ENCODE measurements around the gene CYBC1.
"Not testable (repeated sequence)": the region's sequence is repeated elsewhere in the genome, so short reads cannot be mapped to it uniquely, and the experiment has no call there.

CYBC1 gene

DNA sequence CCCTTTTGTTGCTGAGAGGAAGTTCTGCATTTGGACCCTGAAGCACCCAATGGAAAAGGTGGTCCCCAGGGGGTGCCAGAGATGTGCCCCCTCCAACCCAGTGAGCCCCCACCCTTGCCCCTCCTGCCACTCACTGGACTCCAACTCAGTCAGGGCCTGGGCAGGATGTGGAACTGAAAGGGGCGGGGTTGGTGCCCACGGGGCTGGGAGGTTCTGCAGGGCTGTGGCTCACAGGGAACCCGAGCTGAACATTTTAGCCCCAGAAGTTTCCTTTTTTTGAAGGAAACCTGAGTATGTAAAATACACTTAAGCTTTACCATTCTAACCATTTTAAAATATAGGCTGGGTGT is 16.4 kb downstream of the CYBC1 start:
- DNase-seq (ENCODE audit: low spot score): no peak

DNA sequence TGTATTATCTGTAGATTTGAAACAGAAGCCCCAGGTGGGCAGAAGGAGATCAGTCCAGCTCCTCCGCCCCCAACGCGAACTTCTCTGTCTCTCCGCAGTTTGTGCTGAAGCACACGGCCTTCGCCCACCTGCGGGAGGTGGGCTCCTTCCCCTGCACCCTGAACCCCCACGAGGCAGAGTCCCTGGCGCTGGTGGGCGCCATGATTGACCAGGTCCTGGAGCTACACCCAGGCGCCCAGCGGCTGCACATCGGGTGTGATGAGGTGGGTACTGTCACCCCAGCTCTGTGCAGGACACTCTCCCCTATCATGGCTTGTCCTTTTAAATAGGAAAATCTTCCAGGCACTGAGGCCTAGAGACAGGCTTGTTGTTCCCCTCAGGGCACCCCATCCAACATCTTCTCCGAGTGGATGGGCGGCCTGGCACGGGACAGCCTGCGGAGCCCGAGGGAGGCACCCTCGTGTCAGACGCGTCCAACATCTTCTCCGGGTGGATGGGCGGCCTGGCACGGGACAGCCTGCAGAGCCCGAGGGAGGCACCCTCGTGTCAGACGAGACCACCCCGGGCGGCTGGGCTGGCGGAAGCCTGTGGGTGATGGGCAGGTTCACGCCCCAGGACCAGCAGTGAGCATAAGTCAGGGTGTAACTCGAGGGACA is 16.9 kb downstream of the CYBC1 start:
- DNase-seq (ENCODE audit: low spot score): no peak

DNA sequence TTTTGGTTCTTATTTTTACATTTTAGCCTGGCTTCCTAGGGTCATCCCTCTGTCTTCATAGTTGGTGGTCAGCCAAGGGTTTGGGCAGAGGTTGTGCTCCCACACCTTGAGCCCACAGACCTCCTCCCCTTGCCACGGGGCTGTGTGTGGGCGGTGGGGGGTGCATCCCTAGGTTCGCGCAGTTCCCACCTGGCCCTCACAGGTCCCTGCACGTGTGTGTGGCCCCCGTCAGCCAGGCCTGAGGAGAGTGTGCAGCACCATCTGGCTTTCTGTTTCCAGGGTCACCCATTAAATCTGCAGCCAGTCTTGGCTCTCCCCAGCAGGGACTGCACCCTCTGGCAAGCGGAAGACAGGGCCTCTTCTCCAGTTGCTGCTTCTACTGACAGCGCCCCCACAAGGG is 18.5 kb downstream of the CYBC1 start:
- no peak for DNase-seq (ENCODE audit: low spot score)

DNA sequence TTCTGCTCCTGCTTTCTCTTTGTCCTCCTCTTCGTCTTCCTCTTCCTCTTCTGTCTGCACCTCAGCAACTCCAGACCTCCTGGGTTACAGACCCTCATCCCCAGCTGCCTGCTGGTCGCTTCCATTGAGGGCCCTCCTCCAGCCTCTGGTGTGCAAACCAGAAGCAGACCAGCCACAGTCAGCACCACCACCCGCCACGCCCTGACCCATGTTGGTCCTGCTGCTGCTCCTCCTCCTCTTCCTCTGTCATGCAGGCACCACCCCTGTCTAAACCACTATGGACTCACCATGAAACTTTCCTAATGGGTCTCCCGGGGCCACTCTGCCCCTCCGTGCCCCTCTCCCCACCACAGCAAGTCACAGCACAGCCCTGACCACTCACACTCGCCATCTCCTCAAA is 20.7 kb downstream of the CYBC1 start:
- no peak for DNase-seq (ENCODE audit: low spot score)

DNA sequence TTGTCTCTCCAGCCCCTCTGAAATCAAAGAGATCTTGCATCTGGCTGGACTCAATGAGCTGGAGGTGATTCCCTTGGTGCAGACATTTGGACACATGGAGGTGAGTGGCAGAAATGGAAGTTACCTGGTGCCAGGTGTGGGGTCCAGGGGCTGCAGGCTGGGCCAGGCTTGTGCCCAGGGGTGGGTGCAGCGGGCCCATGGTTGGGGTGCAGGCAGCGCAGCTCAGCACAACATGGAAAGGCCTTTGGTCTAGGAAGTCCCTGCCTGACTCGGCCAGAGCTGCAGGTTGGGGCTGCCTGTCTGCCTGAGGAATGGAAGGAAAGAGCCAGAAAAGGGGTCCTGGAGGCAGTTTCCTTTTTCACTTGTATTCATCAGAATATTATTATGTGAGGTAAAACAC is 22.0 kb downstream of the CYBC1 start:
- no peak for DNase-seq (ENCODE audit: low spot score)

DNA sequence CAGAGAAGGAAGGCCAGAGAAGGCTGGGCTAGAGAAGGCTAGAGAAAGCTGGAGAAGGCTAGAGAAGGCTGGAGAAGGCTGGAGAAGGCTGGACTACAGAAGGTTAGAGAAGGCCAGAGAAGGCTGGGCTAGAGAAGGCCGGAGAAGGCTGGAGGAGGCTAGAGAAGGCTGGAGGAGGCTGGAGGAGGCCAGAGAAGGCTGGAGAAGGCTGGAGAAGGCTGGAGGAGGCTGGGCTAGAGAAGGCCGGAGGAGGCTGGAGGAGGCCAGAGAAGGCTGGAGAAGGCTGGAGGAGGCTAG is 25.7 kb downstream of the CYBC1 start:
- DNase-seq (ENCODE audit: low spot score): no peak

DNA sequence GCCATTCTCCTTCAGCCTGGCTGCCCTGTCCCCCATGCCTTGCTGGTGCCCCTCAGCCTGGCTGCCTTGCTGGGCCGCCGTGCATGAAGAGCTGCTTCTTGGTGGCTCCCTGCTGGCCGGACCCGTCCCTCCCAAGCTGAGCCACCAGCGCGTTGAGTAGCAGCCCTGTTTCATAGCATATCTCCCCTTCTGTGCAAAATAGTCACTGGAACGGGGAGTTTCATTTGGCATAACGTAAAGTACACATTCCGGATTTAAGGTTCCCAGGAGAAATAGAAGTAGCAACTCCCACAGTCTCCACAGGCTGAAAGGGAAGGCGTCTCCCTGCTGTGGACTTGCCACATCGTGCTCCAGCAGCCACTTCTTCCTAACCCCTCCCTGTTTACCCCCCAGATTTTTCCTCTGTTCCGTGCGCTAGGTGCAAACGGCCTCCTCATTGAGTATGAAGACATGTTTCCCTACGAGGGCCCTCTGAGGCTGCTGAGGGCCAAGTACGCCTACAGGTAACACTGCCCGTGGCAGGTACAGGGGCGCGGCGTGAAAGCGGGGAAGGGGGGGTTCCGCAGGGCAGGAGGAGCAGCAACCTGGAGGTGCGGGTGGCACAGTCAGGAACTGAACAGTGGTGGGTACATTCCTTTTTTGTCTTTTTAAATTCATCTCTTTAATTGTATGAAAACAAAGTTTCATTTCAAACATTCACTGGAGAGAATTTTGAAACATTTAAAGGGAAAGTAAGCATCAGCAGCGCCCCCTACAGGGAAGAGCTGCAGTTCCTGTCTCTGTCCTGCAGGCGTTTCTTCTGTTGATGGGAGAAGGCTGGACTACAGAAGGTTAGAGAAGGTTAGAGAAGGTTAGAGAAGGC is 26.3 kb downstream of the CYBC1 start:
- DNase-seq (ENCODE audit: low spot score): peak; percentile 57

DNA sequence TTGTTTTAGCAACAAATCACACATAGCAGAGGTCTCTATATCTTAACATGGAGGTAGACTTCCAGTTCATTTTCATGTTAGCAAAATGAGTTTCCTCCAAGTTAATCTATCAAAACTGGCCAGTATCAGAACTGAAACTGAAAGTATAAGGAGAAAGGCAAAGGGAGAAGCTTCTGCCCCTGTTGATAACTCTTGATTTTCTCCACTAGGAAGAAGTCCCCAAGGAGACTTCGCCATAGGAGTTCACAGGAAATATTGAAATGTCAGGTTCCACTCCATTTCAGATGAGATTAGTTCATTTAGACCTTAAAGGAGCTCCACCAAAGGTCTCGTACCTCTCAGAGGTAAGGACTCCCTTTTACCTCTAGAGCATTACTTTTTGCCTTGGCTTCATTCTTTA is 31.0 kb downstream of the CYBC1 start:
- DNase-seq (ENCODE audit: low spot score): no peak

DNA sequence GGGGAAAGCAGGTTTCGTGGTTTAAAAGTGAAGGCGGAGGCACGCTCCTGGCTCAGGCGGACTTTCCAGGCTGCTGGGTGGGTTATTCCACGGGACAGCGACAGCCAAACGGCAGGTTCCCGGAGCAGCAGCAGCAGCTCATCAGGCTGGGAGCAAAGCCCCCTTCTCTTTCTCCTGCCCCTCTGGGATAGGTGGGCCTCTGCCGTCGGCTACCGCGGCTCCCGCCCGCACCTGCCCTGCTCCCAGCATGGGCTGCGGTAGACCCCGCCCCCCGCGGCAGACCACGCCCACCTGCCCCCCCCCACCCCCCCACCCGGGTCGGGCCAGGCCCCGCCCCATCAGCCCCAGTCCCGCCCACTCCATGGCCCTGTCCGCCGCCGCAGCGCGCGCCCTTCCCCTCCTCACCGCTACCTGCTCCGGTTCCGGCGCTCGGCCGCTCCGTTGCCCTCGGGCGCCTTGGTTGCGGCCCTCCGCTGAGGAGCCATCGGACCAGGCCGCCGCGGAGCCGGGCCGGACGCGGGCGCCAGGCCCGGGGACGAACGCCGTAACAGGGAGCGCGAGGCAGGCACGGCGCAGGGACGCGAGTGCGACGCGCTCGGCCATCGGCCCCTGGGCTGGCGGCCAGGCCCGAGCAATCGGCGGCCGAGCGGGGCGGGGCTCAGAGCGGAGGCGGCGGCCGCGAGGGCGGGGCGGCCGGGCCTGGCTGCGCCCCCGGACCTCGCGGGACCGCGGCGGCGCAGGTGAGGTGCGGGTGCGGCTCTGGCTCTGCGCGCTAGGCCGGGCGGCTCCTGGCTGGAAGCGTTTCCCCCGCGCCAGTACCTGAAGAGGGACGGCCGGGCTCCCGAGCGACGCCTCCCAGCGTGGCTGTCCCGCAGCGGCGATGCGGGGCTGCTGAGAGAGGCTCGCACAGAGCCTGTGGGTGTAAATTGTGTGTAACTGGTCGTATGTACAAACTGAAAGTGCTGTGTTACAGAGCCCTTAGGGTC is 32.3 kb downstream of the CYBC1 start, which contains the start of the genes HEXD and OGFOD3:
TSS of gene HEXD (plus strand) at position 347 of the 986 bp plus-strand sequence. CDS start 1,453 bp downstream, outside the sequence.
TSS of gene OGFOD3 (minus strand) at position 586 of the 986 bp plus-strand sequence. CDS start at position 485, 101 bp downstream.
- DNase-seq (ENCODE audit: low spot score): peak; percentile 93

DNA sequence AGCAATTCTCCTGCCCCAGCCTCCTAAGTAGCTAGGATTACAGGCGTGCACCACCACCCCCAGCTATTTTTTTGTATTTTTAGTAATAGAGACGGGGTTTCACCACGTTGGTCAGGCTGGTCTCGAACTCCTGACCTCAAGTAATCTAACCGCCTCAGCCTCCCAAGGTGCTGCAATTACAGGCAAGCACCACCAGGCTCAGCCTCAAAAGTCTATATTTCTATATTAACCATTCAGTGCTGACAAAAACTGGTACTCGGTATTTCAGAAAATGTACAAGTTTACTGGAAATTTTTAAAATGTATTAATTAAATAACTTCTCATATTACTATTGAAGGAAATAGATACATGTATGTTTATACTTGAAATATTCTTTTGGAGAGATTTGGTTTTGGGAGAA is 33.8 kb downstream of the CYBC1 start:
- DNase-seq (ENCODE audit: low spot score): no peak

DNA sequence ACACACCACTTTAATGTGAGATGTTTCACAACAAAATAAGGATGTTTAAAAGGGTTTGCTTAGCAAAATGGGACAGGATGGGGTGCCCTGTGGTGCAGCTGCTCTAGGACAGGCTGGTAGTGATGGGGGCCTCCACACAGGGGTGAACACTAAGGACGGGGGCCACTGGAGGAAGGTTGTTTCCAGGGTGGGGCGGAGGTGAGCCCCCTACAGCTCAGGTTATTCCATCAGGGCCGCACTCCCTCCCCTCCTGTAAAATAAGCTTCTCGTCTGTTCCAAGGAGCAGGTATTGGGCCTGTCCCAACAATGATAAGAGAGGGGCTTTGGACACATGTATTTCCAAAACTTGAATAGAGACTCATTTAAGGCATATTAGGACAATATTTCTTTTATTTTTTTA is 34.3 kb downstream of the CYBC1 start:
- DNase-seq (ENCODE audit: low spot score): no peak

DNA sequence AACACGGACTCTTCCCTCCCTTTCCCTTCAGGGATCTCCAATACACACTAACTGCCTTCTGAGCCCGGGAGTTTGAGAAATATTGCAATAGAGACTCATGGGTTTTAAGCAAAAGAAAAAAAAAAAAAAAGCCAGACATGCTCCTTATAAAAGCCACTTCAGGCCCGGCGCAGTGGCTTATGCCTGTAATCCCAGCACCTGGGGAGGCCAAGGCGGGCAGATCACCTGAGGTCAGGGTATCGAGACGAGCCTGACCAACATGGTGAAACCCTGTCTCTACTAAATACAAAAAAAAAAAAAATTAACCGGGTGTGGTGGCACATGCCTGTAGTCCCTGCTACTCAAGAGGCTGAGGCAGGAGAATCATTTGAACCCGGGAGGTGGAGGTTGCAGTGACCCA is 34.8 kb downstream of the CYBC1 start:
- DNase-seq (ENCODE audit: low spot score): no peak

DNA sequence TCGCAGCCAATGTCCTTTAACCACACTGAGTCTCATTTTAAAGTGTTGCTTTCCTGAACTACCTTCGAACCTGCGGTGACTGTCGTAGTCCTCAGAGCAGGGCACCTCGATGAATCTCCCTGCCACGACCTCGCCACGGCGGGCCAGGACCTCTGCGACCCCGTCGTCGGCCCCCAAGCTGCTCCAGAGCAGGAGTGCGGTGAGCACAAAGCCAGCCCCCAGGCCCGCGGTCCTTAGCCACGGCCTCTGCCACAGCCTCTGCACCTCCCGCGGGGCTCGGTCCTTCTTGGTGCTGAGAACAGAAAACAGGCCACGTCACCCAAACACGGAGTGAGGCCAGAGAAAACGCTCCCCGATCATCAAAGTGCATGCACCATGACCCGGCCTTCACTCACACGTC is 35.2 kb downstream of the CYBC1 start:
- no peak for DNase-seq (ENCODE audit: low spot score)

DNA sequence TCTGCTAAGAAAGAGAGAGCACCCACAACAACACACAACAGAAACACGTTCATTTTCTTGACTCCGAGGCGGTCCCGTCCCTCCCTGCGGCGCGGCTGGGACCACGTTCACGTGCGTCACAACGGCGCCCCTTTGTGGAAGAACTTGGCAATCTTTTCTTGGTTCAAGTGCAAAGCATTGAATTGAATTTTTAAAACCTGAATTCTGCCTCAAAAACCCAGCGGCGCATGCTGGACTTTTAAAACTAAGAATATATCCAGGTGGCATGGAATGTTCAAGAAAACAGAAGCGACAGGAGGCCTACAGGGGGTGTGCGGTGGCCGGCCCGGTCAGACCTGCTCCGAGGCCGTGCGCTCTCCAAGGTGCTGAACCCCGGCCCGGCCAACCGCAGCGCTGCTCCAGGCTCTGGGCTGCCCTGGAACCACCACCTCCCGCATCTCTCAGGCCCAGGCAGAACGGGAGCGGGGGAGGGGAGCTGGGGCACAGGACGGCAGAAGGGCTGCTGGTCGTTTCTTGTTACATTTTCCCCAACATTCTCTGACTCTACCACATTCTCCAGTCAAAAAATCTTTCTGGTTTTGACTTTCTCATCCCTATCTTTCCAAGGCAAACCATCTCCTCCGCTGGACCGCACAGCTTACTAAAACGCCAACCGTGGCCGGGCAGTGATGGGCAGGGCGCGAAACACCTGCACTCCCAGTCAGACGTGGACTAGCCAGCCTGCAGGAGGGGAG is 35.8 kb downstream of the CYBC1 start:
- peak; percentile 94 for DNase-seq (ENCODE audit: low spot score)

DNA sequence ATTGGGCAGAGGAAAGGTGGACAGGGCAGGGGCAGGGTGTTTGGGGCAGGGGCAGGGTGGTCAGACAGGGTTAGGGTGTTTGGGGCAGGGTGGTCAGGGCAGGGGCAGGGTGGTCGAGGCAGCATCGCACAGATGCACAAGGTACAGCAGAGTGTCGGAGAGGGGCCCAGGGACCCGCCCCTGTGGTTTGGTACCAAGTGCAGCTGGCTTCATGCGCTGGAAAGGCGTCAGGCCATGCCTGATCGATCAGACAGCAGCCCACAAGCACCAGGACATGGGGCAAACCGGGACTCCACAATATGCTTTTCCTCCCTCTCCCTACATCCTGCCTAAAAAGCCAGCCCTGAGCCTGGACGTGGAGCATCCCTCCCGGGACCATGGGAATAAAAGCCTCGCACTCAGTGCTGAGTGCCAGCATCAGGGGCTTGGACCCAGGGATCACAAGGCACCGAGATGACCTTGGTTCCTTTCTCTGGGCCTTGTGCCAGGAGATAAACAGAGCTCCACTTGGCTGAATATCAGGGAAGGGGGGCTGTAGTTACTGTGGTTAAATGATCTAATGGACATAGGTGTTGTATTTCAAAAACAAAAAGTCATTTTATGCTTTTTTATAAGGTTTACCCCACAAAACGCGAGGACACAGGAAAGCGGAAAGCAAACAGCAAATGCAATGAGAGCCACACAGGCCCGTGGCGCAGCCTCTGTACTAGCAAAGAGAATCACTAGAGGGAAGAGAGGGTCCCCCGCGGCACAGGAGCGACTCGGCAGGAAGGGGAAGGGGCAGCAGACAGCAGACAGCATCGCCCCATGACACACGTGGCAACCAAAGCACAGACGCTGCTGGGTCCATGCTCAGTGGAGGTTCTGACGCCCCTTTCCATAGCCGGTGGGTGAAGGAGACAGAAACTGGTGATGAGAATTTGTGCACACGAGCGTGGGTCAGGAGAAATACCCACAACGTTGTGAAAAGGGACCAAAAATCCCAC is 37.7 kb downstream of the CYBC1 start:
- DNase-seq (ENCODE audit: low spot score): no peak

DNA sequence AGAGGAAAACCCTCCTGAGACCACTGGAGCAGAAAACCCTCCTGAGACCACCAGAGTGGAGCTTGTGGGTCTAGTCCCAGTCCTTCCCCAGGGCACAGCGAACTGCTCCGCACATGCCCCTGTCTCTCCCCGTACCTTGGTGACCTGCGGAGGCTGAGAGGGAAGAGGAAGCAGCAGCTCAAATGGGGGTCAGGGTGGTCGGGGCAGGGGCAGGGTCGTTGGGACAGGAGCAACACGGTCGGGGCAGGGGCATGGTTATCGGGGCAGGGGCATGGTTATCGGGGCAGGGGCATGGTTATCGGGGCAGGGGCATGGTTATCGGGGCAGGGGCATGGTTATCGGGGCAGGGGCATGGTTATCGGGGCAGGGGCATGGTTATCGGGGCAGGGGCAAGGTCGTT is 38.5 kb downstream of the CYBC1 start:
- not testable (repeated sequence) for DNase-seq (ENCODE audit: low spot score)

DNA sequence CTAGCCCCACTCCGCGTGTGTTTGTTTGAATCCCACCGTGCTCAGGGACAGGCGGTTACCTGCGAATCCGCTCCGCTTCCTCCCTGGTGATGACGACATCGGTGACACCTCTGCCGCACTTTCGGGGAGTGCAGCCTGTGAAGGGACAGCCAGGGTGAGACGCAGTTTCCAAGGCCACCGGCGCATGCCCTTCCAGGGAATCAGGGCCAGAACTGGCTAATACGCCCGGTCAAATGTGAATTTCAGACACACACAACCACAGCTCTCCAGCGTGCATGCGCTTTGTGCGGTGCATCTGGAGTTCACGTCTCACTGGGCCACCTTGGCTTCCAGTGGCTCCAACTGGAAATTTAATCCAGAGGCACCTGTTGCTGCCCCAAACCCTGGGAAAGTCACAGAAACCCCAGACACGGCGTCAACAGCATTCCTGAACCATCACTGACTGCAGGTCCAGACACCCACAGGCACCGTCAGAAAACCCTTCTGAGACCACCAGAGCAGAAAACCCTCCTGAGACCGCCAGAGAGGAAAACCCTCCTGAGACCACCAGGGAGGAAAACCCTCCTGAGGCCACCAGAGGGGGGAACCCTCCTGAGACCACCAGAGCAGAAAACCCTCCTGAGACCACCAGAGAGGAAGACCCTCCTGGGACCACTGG is 39.0 kb downstream of the CYBC1 start:
- DNase-seq (ENCODE audit: low spot score): no peak

DNA sequence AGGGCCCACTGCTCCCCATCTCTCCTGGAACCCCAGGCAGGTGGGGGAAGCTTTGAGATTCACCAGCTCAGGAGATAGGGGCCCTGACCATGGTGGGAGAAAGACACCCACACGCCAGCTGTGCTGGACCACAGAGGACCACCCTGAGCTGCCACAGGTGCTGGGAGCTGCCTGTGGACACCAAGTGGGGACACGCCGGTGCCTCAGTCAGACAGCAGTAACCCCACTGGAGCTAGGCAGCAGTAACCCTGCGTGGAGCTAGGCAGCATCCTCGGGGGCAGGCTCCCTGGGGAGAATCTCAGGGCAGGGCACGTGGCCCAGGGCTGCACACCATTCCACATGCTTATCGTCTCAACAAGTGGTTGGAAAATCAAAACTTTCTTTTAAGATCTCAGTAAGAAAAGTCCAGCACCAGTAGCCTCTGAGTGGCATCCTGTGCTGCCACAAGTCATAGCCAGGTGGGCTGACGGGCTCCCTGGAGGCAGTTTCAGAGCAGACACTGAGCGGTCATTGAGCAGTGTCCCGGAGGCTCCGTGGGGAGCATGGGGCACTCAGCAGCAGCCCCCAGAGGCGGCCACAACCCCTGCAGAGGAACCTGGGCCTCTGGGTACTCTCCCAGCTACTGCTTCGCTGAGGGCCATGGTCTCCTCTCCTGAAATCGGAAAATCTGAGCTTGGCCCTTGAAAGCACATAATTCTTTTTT is 40.4 kb downstream of the CYBC1 start:
- DNase-seq (ENCODE audit: low spot score): no peak

DNA sequence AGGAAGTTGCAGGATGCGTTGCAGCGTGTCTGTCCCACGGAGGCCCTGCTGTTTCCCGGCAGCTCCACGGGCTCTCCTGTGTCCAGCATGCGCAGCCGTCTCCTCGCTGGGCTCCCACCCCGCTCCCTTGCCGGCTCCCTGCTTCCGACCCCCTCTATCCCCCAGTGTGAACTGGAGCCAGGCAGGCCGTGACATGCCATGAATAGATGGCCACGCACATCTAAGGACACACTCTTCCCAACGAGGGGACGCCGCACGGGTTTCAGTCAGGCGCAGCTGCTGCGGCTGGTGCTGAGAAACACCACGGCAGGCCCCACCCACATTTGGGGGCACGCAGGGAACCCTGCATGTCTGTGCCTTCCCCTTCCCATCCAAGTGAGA is 41.6 kb downstream of the CYBC1 start:
- DNase-seq (ENCODE audit: low spot score): no peak

Data from HuH-7.5 (cell line).